Effector CD8-positive, alpha-beta T cell (primary cell): Measurements from ENCODE around the gene CLPTM1.
"Not testable (repeated sequence)": the region's sequence is repeated elsewhere in the genome, so short reads cannot be mapped to it uniquely, and the experiment has no call there.

Experiments
- DNase-seq: peaks from one replicate; lab custom pipeline; 2025; lab: John Stamatoyannopoulos, UW

The CLPTM1 gene

DNA sequence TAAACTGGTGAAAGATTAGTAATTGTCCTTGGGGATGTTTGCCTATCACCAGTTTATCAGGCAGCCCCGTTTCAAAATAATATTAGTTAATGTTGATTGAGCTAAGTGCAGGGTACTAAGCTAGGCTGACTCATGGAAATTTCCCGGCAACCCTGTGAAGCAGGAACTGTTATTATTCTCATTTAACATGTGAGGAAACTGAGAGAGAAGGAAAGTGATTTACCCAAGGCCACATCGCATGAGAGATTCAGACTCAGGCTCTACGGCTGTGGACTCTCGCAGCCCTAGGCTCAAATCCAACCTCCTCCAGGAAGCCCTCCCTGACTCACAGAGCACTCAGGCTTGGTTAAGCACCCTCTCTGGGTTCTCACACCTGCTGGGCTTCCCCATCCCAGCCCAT is 19.7 kb downstream of the CLPTM1 start:
- DNase-seq = no peak

GRCh38 chr19:44975444-44975843 is 20.3 kb downstream of the CLPTM1 start:
- no peak for DNase-seq

GRCh38 chr19:44984005-44984404 is 28.8 kb downstream of the CLPTM1 start:
- no peak for DNase-seq

GRCh38 chr19:44985445-44985844 is 30.3 kb downstream of the CLPTM1 start:
- DNase-seq = no peak

DNA sequence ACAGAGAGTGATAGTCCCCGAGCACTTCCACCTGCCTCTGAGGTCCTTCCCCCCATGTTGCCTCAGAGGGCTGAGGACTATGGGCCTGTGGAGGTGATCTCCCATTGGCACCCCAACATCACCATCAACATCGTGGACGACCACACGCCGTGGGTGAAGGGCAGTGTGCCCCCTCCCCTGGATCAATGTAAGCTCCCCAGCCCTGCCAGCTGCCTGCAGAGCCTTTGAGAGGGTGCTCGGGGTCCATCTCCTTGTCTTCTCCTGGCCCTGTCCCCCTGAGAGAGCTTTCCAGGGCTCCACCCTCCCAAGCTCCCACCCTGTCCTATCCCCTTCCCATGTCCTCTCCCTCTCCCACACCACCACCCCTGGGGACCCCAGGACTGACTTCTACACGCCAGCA is 31.2 kb downstream of the CLPTM1 start:
- DNase-seq = no peak

- no peak for DNase-seq
Measured at GRCh38 chr19:44987148-44987675, 32.0 kb downstream of the CLPTM1 start.

GRCh38 chr19:44988273-44988672 is 33.1 kb downstream of the CLPTM1 start:
- DNase-seq = no peak

DNA sequence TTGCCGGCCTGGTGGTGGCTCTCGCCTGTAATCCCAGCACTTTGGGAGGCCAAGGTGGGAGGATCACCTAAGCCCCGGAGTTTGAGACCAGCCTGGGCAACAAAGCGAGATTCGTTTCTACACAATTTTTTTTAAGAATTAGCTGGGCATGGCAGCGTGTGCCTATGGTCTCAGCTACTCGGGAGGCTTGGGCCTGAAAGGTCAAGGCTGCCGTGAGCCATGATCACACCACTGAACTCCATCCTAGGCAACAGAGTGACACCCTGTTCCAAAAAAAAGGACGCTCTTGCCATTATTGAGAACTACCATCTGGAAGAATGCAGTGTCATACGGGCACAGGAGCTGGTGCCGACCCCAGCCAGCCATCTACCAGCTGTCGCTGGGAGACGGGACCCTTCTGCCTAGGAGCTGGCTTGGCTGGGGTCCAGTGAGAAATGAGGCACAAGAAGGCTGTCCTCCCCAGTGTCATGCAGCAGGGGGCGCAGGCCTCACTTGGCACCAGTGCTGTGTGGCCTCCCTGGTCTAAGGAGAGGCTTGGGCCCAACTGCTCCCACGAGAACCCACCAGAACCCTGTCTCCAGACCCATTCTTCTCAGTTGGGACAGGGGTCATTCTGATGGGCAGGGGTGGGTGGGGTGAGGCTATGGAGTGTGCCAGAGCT is 33.8 kb downstream of the CLPTM1 start:
- peak; percentile 42 for DNase-seq

DNA sequence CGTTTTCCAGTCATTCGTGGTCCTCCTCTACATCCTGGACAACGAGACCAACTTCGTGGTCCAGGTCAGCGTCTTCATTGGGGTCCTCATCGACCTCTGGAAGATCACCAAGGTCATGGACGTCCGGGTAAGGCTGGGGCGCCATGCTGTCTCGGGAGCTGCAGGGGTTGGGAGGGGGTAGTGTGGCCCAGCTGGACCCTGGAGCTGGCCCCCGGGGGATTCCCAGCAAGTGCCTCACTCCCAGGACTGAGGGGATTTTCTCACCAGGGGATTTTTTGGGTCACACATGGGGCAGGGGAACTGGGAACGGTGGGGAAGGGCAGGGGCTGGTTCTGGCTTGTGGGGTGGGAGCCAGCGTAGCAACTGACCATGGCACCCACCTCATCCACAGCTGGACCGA is 35.3 kb downstream of the CLPTM1 start:
- DNase-seq = no peak

DNA sequence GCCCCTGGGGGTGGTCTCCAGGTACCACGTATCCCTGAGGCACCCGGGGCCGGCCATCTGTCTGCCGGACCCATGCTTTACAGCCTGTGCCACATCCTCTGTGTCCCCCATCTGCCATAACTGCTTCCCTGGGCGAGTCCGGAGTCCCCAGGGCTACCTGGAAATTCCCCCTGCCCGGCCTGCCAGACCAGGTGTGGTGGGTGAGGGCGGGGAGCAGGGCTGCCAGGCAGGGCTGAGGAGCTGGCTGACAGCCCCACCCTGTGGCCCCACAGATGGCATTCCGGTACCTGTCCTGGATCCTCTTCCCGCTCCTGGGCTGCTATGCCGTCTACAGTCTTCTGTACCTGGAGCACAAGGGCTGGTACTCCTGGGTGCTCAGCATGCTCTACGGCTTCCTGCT is 35.8 kb downstream of the CLPTM1 start:
- DNase-seq = no peak

DNA sequence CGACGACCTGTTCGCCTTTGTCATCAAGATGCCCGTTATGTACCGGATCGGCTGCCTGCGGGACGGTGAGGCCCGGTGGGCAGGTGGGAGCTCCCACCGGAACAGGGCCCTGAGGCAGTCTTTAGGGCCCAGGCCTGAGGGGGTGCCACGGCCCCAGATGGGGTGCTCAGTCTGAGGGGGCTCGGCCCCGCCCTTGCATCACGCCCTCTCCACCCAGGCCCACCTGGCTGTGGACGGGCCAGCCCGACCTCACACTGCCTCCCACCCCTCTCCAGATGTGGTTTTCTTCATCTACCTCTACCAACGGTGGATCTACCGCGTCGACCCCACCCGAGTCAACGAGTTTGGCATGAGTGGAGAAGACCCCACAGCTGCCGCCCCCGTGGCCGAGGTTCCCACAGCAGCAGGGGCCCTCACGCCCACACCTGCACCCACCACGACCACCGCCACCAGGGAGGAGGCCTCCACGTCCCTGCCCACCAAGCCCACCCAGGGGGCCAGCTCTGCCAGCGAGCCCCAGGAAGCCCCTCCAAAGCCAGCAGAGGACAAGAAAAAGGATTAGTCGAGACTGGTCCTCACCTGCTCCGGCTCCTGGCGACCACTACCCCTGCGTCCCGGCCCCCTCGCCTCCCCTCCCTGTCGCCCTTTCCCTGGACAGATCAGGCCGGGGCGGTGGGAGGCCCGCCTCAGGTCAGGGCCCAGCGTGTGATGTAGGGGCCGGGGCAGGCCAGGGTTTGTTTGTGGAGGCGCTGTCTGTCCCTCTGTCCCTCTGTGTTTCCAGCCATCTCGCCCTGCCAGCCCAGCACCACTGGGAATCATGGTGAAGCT is 37.4 kb downstream of the CLPTM1 start:
- no peak for DNase-seq

DNA sequence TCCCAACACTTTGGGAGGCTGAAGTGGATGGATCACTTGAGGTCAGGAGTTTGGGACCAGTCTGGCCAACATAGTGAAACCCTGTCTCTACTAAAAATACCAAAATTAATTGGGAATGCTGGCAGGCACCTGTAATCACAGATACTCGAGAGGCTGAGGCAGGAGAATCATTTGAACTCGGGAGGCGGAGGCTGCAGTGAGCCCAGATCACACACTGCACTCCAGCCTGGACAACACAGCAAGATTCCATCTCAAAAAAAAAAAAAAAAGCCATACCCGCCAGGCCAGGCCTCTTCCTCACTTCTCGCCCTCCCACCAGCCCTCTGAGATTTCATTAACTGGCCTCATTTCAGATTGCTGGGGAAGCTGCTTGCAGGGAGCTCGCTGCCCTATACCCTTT is 38.3 kb downstream of the CLPTM1 start:
- DNase-seq = no peak

GRCh38 chr19:44993926-44994537 is 38.9 kb downstream of the CLPTM1 start:
- no peak for DNase-seq

DNA sequence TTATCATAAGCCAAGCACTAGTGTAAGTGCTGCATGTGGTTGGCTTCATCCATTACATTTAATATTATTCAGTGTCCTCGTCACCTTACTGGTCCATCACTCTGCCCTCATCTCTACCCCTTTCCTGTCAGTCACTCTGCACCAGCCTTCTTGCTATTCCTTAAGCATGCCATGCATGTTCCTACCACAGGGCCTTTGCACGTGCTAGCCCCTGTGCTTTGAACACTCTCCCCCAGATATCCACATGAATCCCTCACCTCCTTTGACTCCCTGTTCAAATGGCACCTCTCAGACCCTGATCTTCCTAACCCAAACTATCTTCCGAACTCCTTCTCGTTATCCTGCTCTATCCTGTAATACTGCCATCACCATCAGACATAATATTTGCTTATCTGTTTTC is 42.8 kb downstream of the CLPTM1 start:
- no peak for DNase-seq

- not testable (repeated sequence) for DNase-seq
Measured at GRCh38 chr19:44999131-44999925, 44.1 kb downstream of the CLPTM1 start.

DNA sequence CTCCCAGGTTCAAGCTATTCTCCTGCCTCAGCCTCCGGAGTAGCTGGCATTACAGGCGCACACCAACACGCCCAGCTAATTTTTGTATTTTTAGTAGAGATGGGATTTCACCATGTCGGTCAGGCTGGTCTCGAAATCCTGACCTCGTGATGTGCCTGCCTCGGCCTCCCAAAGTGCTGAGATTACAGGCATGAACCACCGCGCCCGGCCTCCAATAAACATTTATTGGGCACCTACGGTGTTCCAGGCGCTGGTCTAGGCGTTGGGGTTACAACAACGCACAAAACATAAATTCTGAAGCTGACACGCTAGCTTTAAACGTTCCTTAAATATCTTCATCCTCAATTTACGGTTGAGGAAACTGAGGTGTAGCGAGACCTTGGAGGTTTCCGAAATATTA is 45.5 kb downstream of the CLPTM1 start:
- DNase-seq = not testable (repeated sequence)

DNA sequence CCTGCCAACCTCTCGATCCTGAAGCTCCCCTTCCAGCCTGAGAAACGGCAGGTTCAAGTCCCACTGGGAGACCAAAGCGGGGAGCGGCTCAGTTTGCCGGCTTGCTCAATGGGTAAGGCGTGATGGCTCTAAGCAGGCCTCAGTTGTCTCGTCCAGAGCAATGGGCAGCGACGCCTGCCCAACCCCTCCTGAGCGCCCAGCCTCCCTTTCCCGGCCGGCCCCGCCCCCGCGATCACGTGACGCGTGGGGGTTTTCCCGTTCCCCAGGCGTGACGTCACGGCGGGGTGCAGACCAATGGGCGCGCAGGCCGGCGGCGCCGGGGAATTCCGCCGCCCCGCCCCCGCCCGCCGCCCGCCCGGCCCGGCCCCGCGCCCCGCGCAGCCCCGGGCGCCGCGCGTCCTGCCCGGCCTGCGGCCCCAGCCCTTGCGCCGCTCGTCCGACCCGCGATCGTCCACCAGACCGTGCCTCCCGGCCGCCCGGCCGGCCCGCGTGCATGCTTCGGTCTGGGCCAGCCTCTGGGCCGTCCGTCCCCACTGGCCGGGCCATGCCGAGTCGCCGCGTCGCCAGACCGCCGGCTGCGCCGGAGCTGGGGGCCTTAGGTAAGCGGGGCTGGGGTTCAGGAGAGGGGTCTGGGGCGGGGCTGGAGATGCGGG is 46.0 kb downstream of the CLPTM1 start, which contains the start of gene RELB:
TSS of gene RELB (plus strand) at position 378 of the 653 bp plus-strand sequence. CDS start at position 494, 116 bp downstream.
- DNase-seq = peak; percentile 97

DNA sequence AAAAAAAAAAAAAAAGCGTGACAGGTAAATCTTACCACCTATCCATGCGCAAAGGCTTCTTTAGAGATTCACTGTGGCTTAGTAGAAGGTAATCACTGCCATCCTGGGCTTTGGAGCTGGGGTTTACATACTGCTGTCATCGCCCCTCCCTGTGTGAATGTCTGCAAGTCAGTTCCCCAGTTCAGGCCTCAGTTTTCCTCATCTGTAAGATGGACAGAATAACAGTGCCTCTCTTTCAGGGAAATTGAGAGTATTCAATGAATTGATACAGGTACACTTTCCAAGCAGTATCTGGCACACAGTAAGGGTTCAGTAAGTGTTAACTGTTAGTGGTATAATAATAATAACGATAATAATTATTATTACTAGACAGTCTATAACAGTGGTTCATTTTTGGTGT is 48.3 kb downstream of the CLPTM1 start:
- DNase-seq = no peak

DNA sequence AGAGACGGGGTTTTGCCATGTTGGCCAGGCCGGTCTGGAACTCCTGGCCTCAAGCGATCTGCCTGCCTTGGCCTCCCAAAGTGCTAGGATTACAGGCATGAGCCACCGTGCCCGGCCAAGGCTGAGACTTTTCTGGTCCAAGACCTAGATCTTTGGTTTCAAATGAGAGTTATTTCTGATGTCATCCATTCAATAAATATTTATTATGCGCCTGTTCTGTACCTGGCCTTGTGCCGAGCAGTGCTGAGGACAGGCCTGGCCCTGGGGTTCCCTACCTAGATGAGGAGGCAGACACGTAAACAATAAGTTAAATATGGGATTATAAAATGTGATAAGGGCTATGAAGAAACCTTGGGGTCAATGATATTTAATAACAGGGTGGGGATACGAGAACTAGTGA is 50.6 kb downstream of the CLPTM1 start:
- DNase-seq = no peak

DNA sequence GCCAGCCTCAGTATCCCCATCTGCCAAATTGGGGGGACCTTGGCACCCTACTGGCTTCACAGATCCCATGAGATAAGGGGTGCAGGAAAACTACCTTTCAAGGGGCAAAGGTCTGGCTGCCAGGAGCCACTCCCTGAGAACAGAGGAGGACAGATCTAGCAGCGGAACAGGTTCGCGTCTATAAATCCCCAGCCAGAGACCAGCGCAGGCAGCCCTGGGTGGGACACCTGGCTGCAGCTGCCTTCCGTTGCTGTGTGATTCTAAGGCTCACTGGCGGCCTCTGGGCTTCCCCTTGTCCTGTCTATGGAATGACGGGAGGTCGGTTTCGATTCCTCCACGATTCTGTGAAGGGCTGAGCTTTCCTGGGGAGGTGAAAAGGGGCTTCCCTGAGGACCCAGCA is 53.4 kb downstream of the CLPTM1 start:
- DNase-seq = no peak

DNA sequence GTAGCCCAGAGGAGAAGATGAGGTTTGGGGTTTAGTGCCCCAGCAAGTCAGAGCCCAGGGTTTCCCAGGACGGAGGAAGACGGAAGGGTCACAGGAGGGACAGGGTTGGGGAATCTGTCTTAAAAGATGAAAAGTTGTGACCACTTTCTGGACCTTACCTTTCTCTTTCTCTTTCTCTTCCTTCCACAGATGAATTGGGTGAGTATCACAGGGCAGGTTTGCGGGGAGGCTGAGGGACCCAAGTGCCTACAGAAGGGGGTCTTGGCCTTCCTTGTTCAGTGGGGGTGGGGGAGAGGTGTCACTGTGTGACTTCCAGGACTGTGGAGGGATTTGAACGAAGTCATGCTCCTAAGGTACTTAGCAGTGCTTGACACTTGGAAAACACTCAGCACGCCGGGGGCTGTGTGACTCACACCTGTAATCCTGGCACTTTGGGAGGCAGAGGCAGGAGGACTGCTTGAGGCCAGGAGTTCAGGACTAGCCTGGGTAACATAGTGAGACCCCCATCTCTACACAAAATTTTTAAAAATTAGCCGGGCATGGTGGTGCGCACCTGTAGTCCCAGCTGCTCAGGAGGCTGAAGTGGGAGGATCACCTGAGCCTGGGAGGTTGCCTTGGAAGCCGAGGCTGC is 54.6 kb downstream of the CLPTM1 start:
- DNase-seq = no peak
